GM12864 (cell line): ENCODE results near the gene TRIO.
A peak's percentile ranks its signal among the peaks of the same experiment; 100 is the strongest.

ENCODE experiments used
- DNase-seq: peaks from one replicate; pipeline ENCODE4 v3.0.0-alpha.2; 2011; ENCODE audit warnings: low read depth
- H3K4me3 ChIP-seq: 2 replicates; pipeline ENCODE4 v1.5.1; 2011; ENCODE audit warnings: mild to moderate bottlenecking, low read depth, low read length, control low read depth
- CTCF ChIP-seq: IDR thresholded peaks from 2 replicates; pipeline ENCODE4 v1.5.1; 2011; ENCODE audit warnings: low read depth, mild to moderate bottlenecking, moderate library complexity, low read length, control low read depth, inconsistent platforms; ENCODE audit errors: missing control alignments

TRIO gene

DNA sequence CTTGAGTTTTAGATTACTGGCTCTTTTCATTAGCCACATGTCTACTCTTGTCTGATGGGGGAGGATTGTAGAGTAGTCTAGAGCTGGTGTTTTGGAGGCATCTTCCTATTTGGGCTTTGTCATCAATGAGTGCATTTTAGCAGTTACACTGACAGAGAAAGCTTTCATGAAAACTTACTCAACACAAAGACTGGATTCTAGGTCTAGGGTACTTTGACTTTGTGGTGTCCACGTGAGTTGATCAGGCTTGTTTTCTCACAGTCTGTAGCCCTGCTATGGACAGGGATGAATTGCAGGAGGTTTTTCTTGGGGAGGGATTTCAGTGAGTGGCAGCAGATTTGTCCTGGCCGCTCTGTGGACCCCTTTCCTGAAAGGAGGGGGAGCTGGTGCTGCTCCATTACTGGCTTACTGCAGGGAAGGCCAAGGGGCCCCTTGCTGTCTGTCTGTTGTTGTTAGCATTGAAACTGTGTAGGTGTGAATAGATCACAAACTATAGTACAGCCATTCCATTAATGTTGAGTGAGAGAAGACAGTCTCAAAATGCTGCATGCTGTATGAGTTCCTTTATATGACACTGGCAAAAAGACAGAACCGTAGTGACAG is 6.6 kb downstream of the TRIO start:
- H3K4me3 ChIP-seq, result no peak overlapping the region; the same call in 1 of the 2 replicates
- TF ChIP-seq CTCF, result no peak
- no peak for DNase-seq

- DNase-seq, result no peak
- no peak for TF ChIP-seq CTCF
- H3K4me3 ChIP-seq, result no peak overlapping the region
These were observed 8.3 kb downstream of the TRIO start for GRCh38 chr5:14151416-14151815.

DNA sequence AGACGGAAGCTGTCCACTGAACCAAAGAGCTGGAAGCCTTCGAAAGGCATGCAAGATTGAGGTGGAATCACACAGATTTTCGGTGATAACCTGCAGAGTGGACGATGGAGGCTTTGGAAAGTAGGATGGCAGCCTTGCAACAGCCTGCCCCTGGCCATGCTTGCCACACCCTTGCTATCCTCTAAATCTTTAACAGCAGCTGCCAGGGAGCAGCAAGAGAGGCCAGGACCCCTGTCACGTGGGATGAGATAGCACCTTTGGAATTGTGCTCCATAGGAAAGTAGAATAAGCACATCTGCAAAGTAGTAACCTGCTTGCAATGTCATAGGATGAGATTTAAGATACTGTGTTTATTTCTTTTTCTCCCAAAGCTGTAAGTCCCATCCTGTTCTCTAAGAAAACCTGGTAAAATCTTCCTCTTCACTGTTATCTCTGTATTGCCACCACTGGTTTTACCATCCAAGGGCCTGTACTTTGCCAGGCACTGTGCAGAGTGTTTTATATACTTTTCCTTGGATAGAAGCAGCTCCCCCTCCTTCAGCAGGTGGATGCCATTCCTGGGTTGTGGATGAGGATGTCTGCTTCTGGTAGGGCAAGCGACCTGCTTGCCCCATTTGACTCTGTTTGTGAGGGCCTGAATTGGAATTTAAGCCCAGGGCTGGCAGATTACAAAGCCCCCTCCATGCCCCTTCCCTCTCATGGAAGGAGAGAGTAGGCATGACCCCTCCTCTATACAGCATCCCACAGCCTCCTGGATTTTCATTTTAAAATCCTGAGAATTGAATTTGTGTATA is 10.1 kb downstream of the TRIO start:
- no peak overlapping the region; the same call in 1 of the 2 replicates for H3K4me3 ChIP-seq
- TF ChIP-seq CTCF, result no peak
- no peak for DNase-seq

- no peak for TF ChIP-seq CTCF
- peak overlapping the region; percentile 13 for H3K4me3 ChIP-seq
These were observed 11.0 kb downstream of the TRIO start for GRCh38 chr5:14153932-14154731.

GRCh38 chr5:14155075-14155474 is 11.9 kb downstream of the TRIO start:
- peak; percentile 64 for DNase-seq
- no peak for TF ChIP-seq CTCF
- H3K4me3 ChIP-seq, result peak overlapping the region; percentile 13; the same call in 1 of the 2 replicates

More at GRCh38 chr5:14153932-14154731, 11.0 kb downstream of the TRIO start:
- DNase-seq, result no peak

DNA sequence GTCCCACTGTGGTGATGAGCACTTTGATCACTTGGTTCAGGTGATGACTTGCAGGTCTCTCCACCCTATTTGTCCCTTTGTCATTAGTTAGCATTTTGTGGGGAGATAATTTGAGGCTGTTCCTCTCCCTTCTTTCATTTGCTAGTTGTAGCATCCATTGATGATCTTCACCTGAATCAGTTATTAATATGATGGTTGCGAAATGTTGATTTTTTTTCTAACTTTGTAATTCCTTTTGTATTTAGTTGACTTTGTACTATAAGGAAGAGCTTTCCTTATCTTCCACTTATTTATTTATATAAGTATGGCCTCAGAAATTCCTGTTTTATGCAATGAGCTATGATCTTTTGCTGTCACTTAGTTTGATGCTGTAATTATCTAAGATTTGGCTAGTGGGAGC is 12.6 kb downstream of the TRIO start:
- peak overlapping the region; percentile 0; the same call in 1 of the 2 replicates for H3K4me3 ChIP-seq
- TF ChIP-seq CTCF, result no peak
- no peak for DNase-seq
